Neuronal stem cell (in vitro differentiated cells): ENCODE results near the gene SNAPC2.

Experiments used
- DNase-seq: peaks from one replicate; pipeline ENCODE4 v3.0.0-alpha.2; 2013; ENCODE audit warnings: low spot score
- H2AFZ ChIP-seq: one replicate; pipeline ENCODE4 v1.6.1; 2013; ENCODE audit warnings: mild to moderate bottlenecking, low read length, inconsistent platforms
- H2AK5ac ChIP-seq: 2 replicates; pipeline ENCODE4 v1.6.1; 2013; ENCODE audit warnings: low read depth, mild to moderate bottlenecking, inconsistent platforms, low read length, moderate library complexity, mixed read lengths
- H2BK120ac ChIP-seq: 2 replicates; pipeline ENCODE4 v1.6.1; 2013; ENCODE audit warnings: low read depth, mild to moderate bottlenecking, inconsistent platforms, low read length, moderate library complexity, mixed read lengths
- H2BK12ac ChIP-seq: one replicate; pipeline ENCODE4 v1.6.1; 2013; ENCODE audit warnings: low read length, inconsistent platforms
- H2BK15ac ChIP-seq: 2 replicates; pipeline ENCODE4 v1.6.1; 2013; ENCODE audit warnings: mild to moderate bottlenecking, low read length, inconsistent platforms, mixed read lengths
- H2BK5ac ChIP-seq: one replicate; pipeline ENCODE4 v1.6.1; 2013; ENCODE audit warnings: inconsistent platforms, mild to moderate bottlenecking, low read length, moderate library complexity
- H3K14ac ChIP-seq: one replicate; pipeline ENCODE4 v1.6.1; 2013; ENCODE audit warnings: low read length, inconsistent platforms
- H3K18ac ChIP-seq: 2 replicates; pipeline ENCODE4 v1.6.1; 2013; ENCODE audit warnings: low read length, inconsistent platforms
- H3K23ac ChIP-seq: 2 replicates; pipeline ENCODE4 v1.6.1; 2013; ENCODE audit warnings: low read depth, mild to moderate bottlenecking, mixed read lengths, low read length, inconsistent platforms; ENCODE audit not compliant: poor library complexity
- H3K27ac ChIP-seq: replicated peaks from 3 replicates; pipeline ENCODE4 v1.5.1; 2013; ENCODE audit warnings: low read length, inconsistent platforms
- H3K27me3 ChIP-seq, 3 experiments: 2 replicates each; pipeline ENCODE4 v1.6.1; 2013; ENCODE audit warnings: low read length in 3 of 3, mild to moderate bottlenecking in 2 of 3, inconsistent platforms in 1 of 3, low read depth in 1 of 3, mixed read lengths in 1 of 3, moderate library complexity in 1 of 3; ENCODE audit not compliant: control insufficient read depth in 3 of 3, insufficient read depth in 3 of 3
- H3K36me3 ChIP-seq, 2 donors: replicated peaks in 1 of 2; 2 replicates each; pipeline ENCODE4 v1.6.1; 2013; ENCODE audit warnings: low read length in 2 of 2; ENCODE audit not compliant: control insufficient read depth in 2 of 2, insufficient read depth in 2 of 2
- H3K4ac ChIP-seq: 2 replicates; pipeline ENCODE4 v1.6.1; 2013; ENCODE audit warnings: inconsistent platforms, mild to moderate bottlenecking, low read length, moderate library complexity
- H3K4me1 ChIP-seq, 2 donors: 1 replicate in 1 of 2; 2 replicates in 1 of 2; pipeline ENCODE4 v1.6.1; 2013; ENCODE audit warnings: low read length in 2 of 2, low read depth in 1 of 2; ENCODE audit not compliant: control insufficient read depth in 2 of 2, insufficient read depth in 1 of 2
- H3K4me2 ChIP-seq: one replicate; pipeline ENCODE4 v1.6.1; 2013; ENCODE audit warnings: mild to moderate bottlenecking, low read length, inconsistent platforms; ENCODE audit not compliant: insufficient read depth, poor library complexity, severe bottlenecking
- H3K4me3 ChIP-seq, 2 donors: 2 replicates each; pipeline ENCODE4 v1.5.1; 2013; ENCODE audit warnings: low read length in 2 of 2, mild to moderate bottlenecking in 2 of 2, inconsistent platforms in 1 of 2, moderate library complexity in 1 of 2
- H3K79me1 ChIP-seq: one replicate; pipeline ENCODE4 v1.6.1; 2013; ENCODE audit warnings: low read depth, mild to moderate bottlenecking, inconsistent platforms, low read length, moderate library complexity
- H3K9ac ChIP-seq: one replicate; pipeline ENCODE4 v1.6.1; 2013; ENCODE audit warnings: mild to moderate bottlenecking, low read depth, low read length, inconsistent platforms; ENCODE audit not compliant: poor library complexity
- H3K9me3 ChIP-seq, 2 donors: replicated peaks in 1 of 2; 2 replicates each; pipeline versions ENCODE3 to v1.6.1; 2013; ENCODE audit warnings: low read length in 2 of 2, mild to moderate bottlenecking in 2 of 2, inconsistent platforms in 1 of 2, low read depth in 1 of 2, mixed read lengths in 1 of 2, moderate library complexity in 1 of 2; ENCODE audit not compliant: control insufficient read depth in 2 of 2, insufficient read depth in 1 of 2
- H4K8ac ChIP-seq: one replicate; pipeline ENCODE4 v1.6.1; 2013; ENCODE audit warnings: low read depth, mild to moderate bottlenecking, inconsistent platforms, low read length, moderate library complexity
- H4K91ac ChIP-seq: one replicate; pipeline ENCODE4 v1.6.1; 2013; ENCODE audit warnings: low read length, low read depth, mild to moderate bottlenecking, inconsistent platforms; ENCODE audit not compliant: poor library complexity
- WGBS, 2 donors: extraction: QIAGEN DNeasy Blood & Tissue Kit; methylation state at CpG; one replicate each; pipeline ENCODE4 v1.1.7; 2013; ENCODE audit warnings: missing lambda C conversion rate in 2 of 2, mixed read lengths in 1 of 2; ENCODE audit not compliant: insufficient read length in 2 of 2, insufficient replicate concordance in 1 of 2; ENCODE audit errors: extremely low coverage in 2 of 2; 5-methylcytosine and 5-hydroxymethylcytosine counted together

The SNAPC2 gene

GRCh38 chr19:7930765-7931164 lies 10.6 kb downstream of the SNAPC2 start:
- Histone ChIP-seq H2BK5ac (no peak overlapping the region), H3K79me1 (peaks cover 2% of the 10 kb centered on the region), H3K18ac (no peak overlapping the region), H3K23ac (no peak overlapping the region), H3K4me1 (peaks cover 4 to 13% of the 10 kb centered on the region in 2 donors), H3K36me3 (peaks cover 38 to 74% of the 10 kb centered on the region in 2 donors), H3K14ac (no peak overlapping the region), H3K9ac (peak overlapping the region; percentile 30), H4K8ac (no peak overlapping the region), H3K27ac (no peak overlapping the region), H2BK12ac (no peak overlapping the region), H3K9me3 (no peaks in the 10 kb centered on the region), H2AFZ (no peak overlapping the region), H2BK120ac (no peak overlapping the region), H2BK15ac (no peak overlapping the region), H3K4ac (no peak overlapping the region), H2AK5ac (no peak overlapping the region), H3K4me2 (no peak overlapping the region), H3K27me3 (no peaks in the 10 kb centered on the region), H4K91ac (no peak overlapping the region), H3K4me3 (no peak overlapping the region)
- WGBS, 2 donors: no CpG with 5 or more reads among the region's 7 CpGs
- no peak for DNase-seq

- no peak overlapping the region for H3K4me2 ChIP-seq
- no peak overlapping the region for H2BK120ac ChIP-seq
Observed at GRCh38 chr19:7931221-7932061, 11.3 kb downstream of the SNAPC2 start.

GRCh38 chr19:7932276-7932929 lies 12.3 kb downstream of the SNAPC2 start:
- Histone ChIP-seq H3K18ac (no peak overlapping the region), H3K14ac (no peak overlapping the region), H3K4me1 (peaks cover 0 to 4% of the 10 kb centered on the region in 2 donors), H4K8ac (no peak overlapping the region), H3K79me1 (peaks cover 6% of the 10 kb centered on the region), H3K27me3 (no peaks in the 10 kb centered on the region), H3K4me3 (no peak overlapping the region), H3K9ac (no peak overlapping the region), H4K91ac (no peak overlapping the region), H3K9me3 (no peaks in the 10 kb centered on the region), H2BK12ac (no peak overlapping the region), H3K4ac (no peak overlapping the region), H3K36me3 (peaks cover 45 to 80% of the 10 kb centered on the region in 2 donors), H2AK5ac (no peak overlapping the region), H2BK15ac (no peak overlapping the region), H2AFZ (no peak overlapping the region), H3K23ac (no peak overlapping the region), H2BK5ac (no peak overlapping the region), H3K4me2 (no peak overlapping the region), H2BK120ac (no peak overlapping the region), H3K27ac (no peak overlapping the region)
- WGBS, 2 donors: no CpG with 5 or more reads among the region's 32 CpGs
- DNase-seq: no peak

More at GRCh38 chr19:7931221-7932061, 11.3 kb downstream of the SNAPC2 start:
- Histone ChIP-seq H3K9ac (peak overlapping the region; percentile 60), H3K18ac (no peak overlapping the region), H4K8ac (no peak overlapping the region), H3K4me3 (no peak overlapping the region), H3K4me1 (peaks cover under 1 to 9% of the 10 kb centered on the region in 2 donors), H3K27me3 (no peaks in the 10 kb centered on the region), H3K27ac (no peak overlapping the region), H3K36me3 (peaks cover 42 to 80% of the 10 kb centered on the region in 2 donors), H2AK5ac (no peak overlapping the region), H2BK5ac (no peak overlapping the region), H3K4ac (no peak overlapping the region), H3K9me3 (no peaks in the 10 kb centered on the region), H3K14ac (no peak overlapping the region), H2BK15ac (no peak overlapping the region), H2AFZ (no peak overlapping the region), H2BK12ac (no peak overlapping the region), H3K79me1 (peaks cover 2% of the 10 kb centered on the region), H3K23ac (no peak overlapping the region), H4K91ac (no peak overlapping the region)
- WGBS, 2 donors: no CpG with 5 or more reads among the region's 36 CpGs
- DNase-seq: no peak

GRCh38 chr19:7932930-7933300 lies 12.8 kb downstream of the SNAPC2 start:
- no peak overlapping the region for H3K9ac ChIP-seq
- H3K4me1 ChIP-seq: peaks cover 0 to 4% of the 10 kb centered on the region in 2 donors
- no CpG with 5 or more reads among the region's 10 CpGs for WGBS, 2 donors
- no peak overlapping the region for H2BK5ac ChIP-seq
- H3K4me2 ChIP-seq: no peak overlapping the region
- no peak overlapping the region for H2BK15ac ChIP-seq
- no peak overlapping the region for H4K8ac ChIP-seq
- peaks cover 6% of the 10 kb centered on the region for H3K79me1 ChIP-seq
- no peak overlapping the region for H2BK12ac ChIP-seq
- no peak overlapping the region for H2AFZ ChIP-seq
- H3K18ac ChIP-seq: no peak overlapping the region
- H2BK120ac ChIP-seq: no peak overlapping the region
- H3K36me3 ChIP-seq: peaks cover 47 to 82% of the 10 kb centered on the region in 2 donors
- no peak overlapping the region for H3K14ac ChIP-seq
- no peak overlapping the region for H3K23ac ChIP-seq
- DNase-seq: no peak
- H3K4me3 ChIP-seq: no peak overlapping the region
- no peaks in the 10 kb centered on the region for H3K27me3 ChIP-seq
- H2AK5ac ChIP-seq: no peak overlapping the region
- no peaks in the 10 kb centered on the region for H3K9me3 ChIP-seq
- H3K27ac ChIP-seq: no peak overlapping the region
- H4K91ac ChIP-seq: no peak overlapping the region
- no peak overlapping the region for H3K4ac ChIP-seq
